ACC112 (cell line): ENCODE results near the gene FGF2.
"Not testable (repeated sequence)": the region's sequence is repeated elsewhere in the genome, so short reads cannot be mapped to it uniquely, and the experiment has no call there.

Source experiments
- H2AFZ ChIP-seq: fragments of 200-600 bp; sonication (generic); one replicate; pipeline ENCODE4 v1.6.0; 2017; ENCODE audit warnings: antibody characterized with exemption, low read length; ENCODE audit not compliant: unreplicated experiment
- H3K27ac ChIP-seq: fragments of 200-600 bp; sonication (generic); 2 replicates; pipeline ENCODE4 v1.5.1; 2014; ENCODE audit warnings: low read depth, mild to moderate bottlenecking, antibody characterized with exemption, low read length, moderate library complexity
- H3K27me3 ChIP-seq: fragments of 200-600 bp; sonication (generic); 2 replicates; pipeline ENCODE4 v1.6.1; 2014; ENCODE audit warnings: mild to moderate bottlenecking, antibody characterized with exemption, low read length, moderate library complexity, mixed read lengths; ENCODE audit not compliant: insufficient read depth
- H3K36me3 ChIP-seq: fragments of 200-600 bp; sonication (generic); 2 replicates; pipeline ENCODE4 v1.6.1; 2016; ENCODE audit warnings: mild to moderate bottlenecking, antibody characterized with exemption, low read length, moderate library complexity, mixed read lengths; ENCODE audit not compliant: insufficient read depth
- H3K4me1 ChIP-seq: fragments of 200-600 bp; sonication (generic); one replicate; pipeline ENCODE4 v1.6.1; 2016; ENCODE audit warnings: low read length, mixed read lengths; ENCODE audit not compliant: insufficient read depth, unreplicated experiment, control insufficient read depth
- H3K4me3 ChIP-seq: fragments of 200-600 bp; sonication (generic); 2 replicates; pipeline ENCODE4 v1.5.1; 2014; ENCODE audit warnings: mild to moderate bottlenecking, low read depth, low read length
- H3K79me2 ChIP-seq: fragments of 200-600 bp; sonication (generic); one replicate; pipeline ENCODE4 v1.6.0; 2016; ENCODE audit warnings: low read length; ENCODE audit not compliant: control insufficient read depth, unreplicated experiment, insufficient read depth

FGF2 gene

GRCh38 chr4:122921971-122922876 lies 95.6 kb downstream of the FGF2 start, which contains the start of gene NUDT6:
Gene NUDT6 (minus strand): TSS chr4:122922597. CDS start chr4:122922572, 25 bp downstream.
- peak within 1 kb of the TSS; percentile 97 for H2AFZ ChIP-seq
- peaks cover 56% of the 10 kb centered on the region for H3K79me2 ChIP-seq
- H3K36me3 ChIP-seq: no peaks in the 10 kb centered on the region
- peak within 1 kb of the TSS; percentile 96 for H3K4me3 ChIP-seq
- peak within 1 kb of the TSS; percentile 60 for H3K27ac ChIP-seq
- no peaks in the 10 kb centered on the region for H3K27me3 ChIP-seq
- H3K4me1 ChIP-seq: peaks cover 32% of the 10 kb centered on the region

- Histone ChIP-seq H3K4me3 (peak overlapping the region; percentile 96), H3K27me3 (no peaks in the 10 kb centered on the region), H3K36me3 (no peaks in the 10 kb centered on the region), H2AFZ (peak overlapping the region; percentile 97), H3K79me2 (peaks cover 63% of the 10 kb centered on the region), H3K27ac (peak overlapping the region; percentile 60), H3K4me1 (peaks cover 29% of the 10 kb centered on the region)
These were observed 96.4 kb downstream of the FGF2 start for GRCh38 chr4:122922877-122923511.

GRCh38 chr4:122928930-122929329 lies 102.3 kb downstream of the FGF2 start:
- Histone ChIP-seq H3K27ac (no peak overlapping the region), H3K4me1 (peaks cover 23% of the 10 kb centered on the region), H3K79me2 (peaks cover 36% of the 10 kb centered on the region), H2AFZ (no peak overlapping the region), H3K36me3 (0 out of 2 replicates have a peak, but pooled peaks cover 4% of the 10 kb centered on the region), H3K4me3 (no peak overlapping the region), H3K27me3 (no peaks in the 10 kb centered on the region)

- H2AFZ ChIP-seq: no peak overlapping the region
- H3K36me3 ChIP-seq: 0 out of 2 replicates have a peak, but pooled peaks cover 4% of the 10 kb centered on the region
- H3K27ac ChIP-seq: no peak overlapping the region
- no peaks in the 10 kb centered on the region for H3K27me3 ChIP-seq
- H3K4me1 ChIP-seq: peaks cover 11% of the 10 kb centered on the region
- peaks cover 16% of the 10 kb centered on the region for H3K79me2 ChIP-seq
- H3K4me3 ChIP-seq: no peak overlapping the region
These were observed 104.2 kb downstream of the FGF2 start for GRCh38 chr4:122930862-122931261.

GRCh38 chr4:122932763-122933162 lies 106.1 kb downstream of the FGF2 start:
- Histone ChIP-seq H3K27me3 (no peaks in the 10 kb centered on the region), H3K36me3 (peaks cover 9% of the 10 kb centered on the region; the same call in 1 of the 2 replicates), H2AFZ (no peak overlapping the region), H3K4me3 (no peak overlapping the region), H3K27ac (no peak overlapping the region), H3K79me2 (peaks cover 2% of the 10 kb centered on the region), H3K4me1 (no peaks in the 10 kb centered on the region)

GRCh38 chr4:122945136-122945535 lies 118.5 kb downstream of the FGF2 start:
- H3K36me3 ChIP-seq, H3K27ac ChIP-seq, H3K4me3 ChIP-seq, H3K79me2 ChIP-seq, H3K4me1 ChIP-seq, H3K27me3 ChIP-seq, H2AFZ ChIP-seq: not testable (repeated sequence)

GRCh38 chr4:122946142-122946541 lies 119.5 kb downstream of the FGF2 start:
- Histone ChIP-seq H3K4me1 (no peaks in the 10 kb centered on the region), H3K4me3 (no peak overlapping the region), H3K27me3 (no peaks in the 10 kb centered on the region), H3K27ac (no peak overlapping the region), H3K79me2 (no peaks in the 10 kb centered on the region), H2AFZ (no peak overlapping the region), H3K36me3 (peaks cover 15% of the 10 kb centered on the region; the same call in 1 of the 2 replicates)
